PC-9 (cell line): Measurements from ENCODE around the gene OR13C9. TPM values are rescaled to one million over a fixed set of nuclear protein-coding genes. Genes with fewer than 3 reads are reported as not detected.

Experiments
- BruUV-seq: library from RNA; stranded (reverse); fragments of 400-500 nt; replicated peaks from 2 replicates; lab custom pipeline; 2021; lab: Mats Ljungman, UMichigan
- CTCF ChIA-PET: fragments of 300-600 bp; sonication (Branson Sonifier 250); formaldehyde crosslinking; loops from one replicate; lab custom pipeline; 2022; ENCODE audit warnings: antibody characterized with exemption; lab: Charles Lee
- POLR2A ChIA-PET: fragments of 300-600 bp; sonication (Branson Sonifier 250); formaldehyde crosslinking; loops from one replicate; lab custom pipeline; 2022; ENCODE audit warnings: antibody characterized with exemption; ENCODE audit not compliant: unreplicated experiment; lab: Charles Lee
- DNase-seq, 2 experiments: peaks; one replicate each; pipeline versions ENCODE4 v3.0.0 to v3.0.0-alpha.2; 2015 to 2022; ENCODE audit warnings: mixed read lengths in 1 of 2
- H2AFZ ChIP-seq: fragments of 200-600 bp; sonication (generic); 2 replicates; pipeline ENCODE4 v1.8.1; 2017; ENCODE audit warnings: antibody characterized with exemption
- H3F3A ChIP-seq: fragments of 200-600 bp; sonication (generic); 2 replicates; pipeline ENCODE4 v1.8.1; 2017; ENCODE audit warnings: antibody characterized with exemption, mild to moderate bottlenecking, low read depth; ENCODE audit not compliant: insufficient read depth
- H3K27ac ChIP-seq: fragments of 200-600 bp; sonication (generic); 2 replicates; pipeline ENCODE4 v1.6.1; 2016; ENCODE audit warnings: mixed run types
- H3K27me3 ChIP-seq: fragments of 200-600 bp; sonication (generic); 2 replicates; pipeline ENCODE4 v1.6.1; 2016; ENCODE audit warnings: low read depth, mixed run types; ENCODE audit not compliant: insufficient read depth
- H3K36me3 ChIP-seq: fragments of 200-600 bp; sonication (generic); 2 replicates; pipeline ENCODE4 v1.6.1; 2016; ENCODE audit warnings: low read depth, mixed run types
- H3K4me1 ChIP-seq: fragments of 200-600 bp; sonication (generic); replicated peaks from 2 replicates; pipeline ENCODE4 v1.6.1; 2016; ENCODE audit warnings: mixed run types; ENCODE audit not compliant: insufficient read depth
- H3K4me2 ChIP-seq: fragments of 200-600 bp; sonication (generic); 2 replicates; pipeline ENCODE4 v1.6.1; 2017; ENCODE audit warnings: mixed run types
- H3K4me3 ChIP-seq: fragments of 200-600 bp; sonication (generic); 2 replicates; pipeline ENCODE4 v1.6.1; 2016; ENCODE audit warnings: mixed run types
- H3K79me2 ChIP-seq: fragments of 200-600 bp; sonication (generic); 2 replicates; pipeline ENCODE4 v1.6.1; 2017; ENCODE audit warnings: low read depth, mixed run types
- H3K9me2 ChIP-seq: fragments of 200-600 bp; sonication (generic); 2 replicates; pipeline ENCODE4 v1.8.1; 2017; ENCODE audit warnings: mild to moderate bottlenecking; ENCODE audit not compliant: insufficient read depth
- H3K9me3 ChIP-seq: fragments of 200-600 bp; sonication (generic); 2 replicates; pipeline ENCODE4 v1.8.1; 2016; ENCODE audit warnings: low read depth; ENCODE audit not compliant: insufficient read depth
- H4K20me1 ChIP-seq: fragments of 200-600 bp; sonication (generic); 2 replicates; pipeline ENCODE4 v1.8.1; 2017; ENCODE audit not compliant: insufficient read depth
- EZH2 ChIP-seq: fragments of 200-600 bp; sonication (generic); IDR thresholded peaks from 2 replicates; pipeline ENCODE4 v1.8.0; 2017; ENCODE audit warnings: antibody characterized with exemption, low read depth
- intact Hi-C: fragments of 100-400 bp; cut with micrococcal nuclease; formaldehyde crosslinking; loops from one replicate; pipeline ENCODE4 v1.10.0; 2022; ENCODE audit not compliant: unreplicated experiment
- total RNA-seq: library from RNA; stranded (reverse); gene quantifications from 2 replicates; pipeline ENCODE4 v1.2.3, GENCODE V29; 2021
- TF ChIP-seq, protein P1 (sequence below): fragments of 200-600 bp; sonication (generic); conservative IDR thresholded peaks from 2 replicates; pipeline ENCODE4 v1.6.1; 2017; ENCODE audit warnings: mixed run types, antibody characterized with exemption, mild to moderate bottlenecking, moderate library complexity

OR13C9 gene
- total RNA-seq, 1 experiment from 2014 or later: not detected

DNA sequence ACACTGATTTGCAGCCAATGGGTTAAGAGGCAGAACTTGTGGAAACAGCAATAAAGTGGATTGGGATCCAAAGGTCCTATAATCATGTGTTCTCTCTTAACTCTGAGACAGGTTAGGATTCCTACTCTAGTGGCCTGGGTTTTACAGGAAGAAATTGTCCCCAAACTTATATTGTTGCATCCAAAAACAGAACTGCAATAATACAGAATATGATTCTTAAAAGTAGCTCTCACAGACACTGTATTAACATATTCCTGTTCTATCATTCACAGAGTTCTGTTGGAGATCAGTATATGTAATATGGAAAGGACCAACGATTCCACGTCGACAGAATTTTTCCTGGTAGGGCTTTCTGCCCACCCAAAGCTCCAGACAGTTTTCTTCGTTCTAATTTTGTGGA is 49.1 kb downstream of the OR13C9 start, which contains the start of gene OR13C8:
OR13C8 (plus strand) TSS at position 301 of the 400 bp plus-strand sequence; CDS start at position 301, 0 bp downstream.
- no peaks in the 10 kb centered on the region for H3K79me2 ChIP-seq
- DNase-seq: no peak
- intact Hi-C loops: no loop called here
- 0 out of 2 replicates have a peak within 1 kb of the TSS, but pooled peaks have one; percentile 39 for H2AFZ ChIP-seq
- H3K4me1 ChIP-seq: no peaks in the 10 kb centered on the region
- POLR2A ChIA-PET: no interaction called here
- H3K27ac ChIP-seq: no peak within 1 kb of the TSS
- no peaks in the 10 kb centered on the region; the same call in 1 of the 2 replicates for H3K9me3 ChIP-seq
- no peaks in the 10 kb centered on the region for H3F3A ChIP-seq
- H3K36me3 ChIP-seq: no peaks in the 10 kb centered on the region
- TF ChIP-seq, protein P1, sequence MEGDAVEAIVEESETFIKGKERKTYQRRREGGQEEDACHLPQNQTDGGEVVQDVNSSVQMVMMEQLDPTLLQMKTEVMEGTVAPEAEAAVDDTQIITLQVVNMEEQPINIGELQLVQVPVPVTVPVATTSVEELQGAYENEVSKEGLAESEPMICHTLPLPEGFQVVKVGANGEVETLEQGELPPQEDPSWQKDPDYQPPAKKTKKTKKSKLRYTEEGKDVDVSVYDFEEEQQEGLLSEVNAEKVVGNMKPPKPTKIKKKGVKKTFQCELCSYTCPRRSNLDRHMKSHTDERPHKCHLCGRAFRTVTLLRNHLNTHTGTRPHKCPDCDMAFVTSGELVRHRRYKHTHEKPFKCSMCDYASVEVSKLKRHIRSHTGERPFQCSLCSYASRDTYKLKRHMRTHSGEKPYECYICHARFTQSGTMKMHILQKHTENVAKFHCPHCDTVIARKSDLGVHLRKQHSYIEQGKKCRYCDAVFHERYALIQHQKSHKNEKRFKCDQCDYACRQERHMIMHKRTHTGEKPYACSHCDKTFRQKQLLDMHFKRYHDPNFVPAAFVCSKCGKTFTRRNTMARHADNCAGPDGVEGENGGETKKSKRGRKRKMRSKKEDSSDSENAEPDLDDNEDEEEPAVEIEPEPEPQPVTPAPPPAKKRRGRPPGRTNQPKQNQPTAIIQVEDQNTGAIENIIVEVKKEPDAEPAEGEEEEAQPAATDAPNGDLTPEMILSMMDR: no peak
- TF ChIP-seq EZH2: no peak
- H3K9me2 ChIP-seq: no peaks in the 10 kb centered on the region; the same call in 1 of the 2 replicates
- BruUV-seq: no TSS peak
- CTCF ChIA-PET: no interaction called here
- no peak within 1 kb of the TSS for H3K4me2 ChIP-seq
- no peak within 1 kb of the TSS for H3K4me3 ChIP-seq
- H3K27me3 ChIP-seq: no peaks in the 10 kb centered on the region
- no peaks in the 10 kb centered on the region for H4K20me1 ChIP-seq

Other genes starting within 250 kb of the OR13C9 start
- not detected in 2 replicates for gene OR13F1, start 113.9 kb downstream of the OR13C9 start, total RNA-seq
- gene OR13C4, start 91.0 kb downstream of the OR13C9 start, total RNA-seq: not detected in 2 replicates
- gene OR13C3, start 81.3 kb downstream of the OR13C9 start, total RNA-seq: not detected in 2 replicates
- not detected in 2 replicates for gene OR13C8, start 49.0 kb downstream of the OR13C9 start, total RNA-seq
- gene OR13C5, start 18.8 kb downstream of the OR13C9 start, total RNA-seq: not detected in 2 replicates
- not detected in 2 replicates for gene OR13C2, start 12.6 kb downstream of the OR13C9 start, total RNA-seq
- not detected in 2 replicates for gene OR13D1, start 76.3 kb upstream of the OR13C9 start, total RNA-seq
- gene NIPSNAP3A, start 129.5 kb upstream of the OR13C9 start, total RNA-seq: 19.8 and 21.4 TPM in 2 replicates
- gene NIPSNAP3B, start 145.9 kb upstream of the OR13C9 start, total RNA-seq: 3.1 and 4.1 TPM in 2 replicates